CD4-positive, alpha-beta T cell (primary cell): ENCODE data around the gene MMP21. TPM values are rescaled to one million over a fixed set of nuclear protein-coding genes. Genes with fewer than 3 reads are reported as not detected.

ENCODE experiments used
- ATAC-seq: fragments of 200-7000 bp; cut with Tn5 transposase; one replicate; pipeline ENCODE4 v1.10.0; 2022; ENCODE audit warnings: mild to moderate bottlenecking; ENCODE audit not compliant: poor library complexity
- CTCF ChIA-PET: fragments of 350-600 bp; sonication (Branson Sonifier 250); formaldehyde crosslinking; loops from one replicate; lab custom pipeline; 2021; ENCODE audit warnings: antibody characterized with exemption, inconsistent platforms; lab: Charles Lee
- POLR2A ChIA-PET: fragments of 350-600 bp; sonication (Branson Sonifier 250); formaldehyde crosslinking; loops from one replicate; lab custom pipeline; 2021; ENCODE audit warnings: antibody characterized with exemption, inconsistent platforms; lab: Charles Lee
- DNase-seq, 14 experiments: peaks; one replicate each; pipeline ENCODE4 v3.0.0-alpha.2; 2013 to 2020; ENCODE audit warnings: mixed read lengths in 2 of 14
- H3K27ac ChIP-seq, 2 donors: one replicate each; pipeline versions ENCODE4 v1.5.1 to v1.7.0; 2013; ENCODE audit warnings: low read length in 2 of 2, low read depth in 1 of 2, mild to moderate bottlenecking in 1 of 2
- H3K27me3 ChIP-seq, 2 experiments: 1 replicate in 1 of 2; 2 replicates in 1 of 2; pipeline versions ENCODE4 v1.6.1 to v1.7.0; 2013; ENCODE audit warnings: low read length in 2 of 2, control low read depth in 1 of 2, mild to moderate bottlenecking in 1 of 2, moderate library complexity in 1 of 2; ENCODE audit not compliant: insufficient read depth in 2 of 2, control insufficient read depth in 1 of 2
- H3K36me3 ChIP-seq: one replicate; pipeline ENCODE4 v1.6.1; 2013; ENCODE audit warnings: low read length, control low read depth; ENCODE audit not compliant: insufficient read depth
- H3K4me1 ChIP-seq: one replicate; pipeline ENCODE4 v1.6.1; 2013; ENCODE audit warnings: low read length, control low read depth; ENCODE audit not compliant: insufficient read depth
- H3K4me3 ChIP-seq: one replicate; pipeline ENCODE4 v1.5.1; 2013; ENCODE audit warnings: mild to moderate bottlenecking, low read length, moderate library complexity
- H3K9me3 ChIP-seq, 2 experiments: 1 replicate in 1 of 2; 2 replicates in 1 of 2; pipeline versions ENCODE4 v1.6.1 to v1.7.0; 2013; ENCODE audit warnings: low read length in 2 of 2, mild to moderate bottlenecking in 2 of 2, control low read depth in 1 of 2, moderate library complexity in 1 of 2; ENCODE audit not compliant: control insufficient read depth in 1 of 2, insufficient read depth in 1 of 2
- H3K27ac Mint-ChIP-seq: one replicate; pipeline ENCODE4 v1.8.0; 2020; ENCODE audit warnings: mixed read lengths
- H3K27me3 Mint-ChIP-seq: one replicate; pipeline ENCODE4 v1.8.0; 2021; ENCODE audit warnings: mixed read lengths
- H3K36me3 Mint-ChIP-seq: one replicate; pipeline ENCODE4 v1.8.0; 2021; ENCODE audit warnings: low read depth, mixed read lengths
- H3K4me1 Mint-ChIP-seq: one replicate; pipeline ENCODE4 v1.8.0; 2021; ENCODE audit warnings: low read depth, mixed read lengths
- H3K4me3 Mint-ChIP-seq: one replicate; pipeline ENCODE4 v1.8.0; 2020; ENCODE audit warnings: mild to moderate bottlenecking, mixed read lengths
- H3K9me3 Mint-ChIP-seq: one replicate; pipeline ENCODE4 v1.8.0; 2020; ENCODE audit warnings: mixed read lengths
- CTCF ChIP-seq: fragments of 200-600 bp; IDR thresholded peaks from one replicate; pipeline ENCODE4 v1.8.0; 2022; ENCODE audit warnings: antibody characterized with exemption, mild to moderate bottlenecking
- intact Hi-C, 2 experiments: fragments of 100-400 bp; cut with DNase I in 1 of 2; cut with micrococcal nuclease in 1 of 2; formaldehyde crosslinking; loops; one replicate each; pipeline versions ENCODE4 v1.15.1 to v1.9.0; 2023 to 2025; cut with DNase I, micrococcal nuclease
- total RNA-seq, 174 experiments: library from RNA in 2 of 174; stranded (reverse) in 2 of 174; gene quantifications; one replicate each; pipeline ENCODE4 v1.2.3 and lab custom pipeline; 2021 to 2026

MMP21 gene
- total RNA-seq, 2 experiments from 2014 or later: 0.16 to 0.34 TPM

GRCh38 chr10:125756853-125757487 is 18.7 kb downstream of the MMP21 start:
- CTCF ChIA-PET: no interaction called here
- Histone ChIP-seq H3K27me3 (no peaks in the 10 kb centered on the region), H3K4me3 (no peak overlapping the region), H3K27ac (no peak overlapping the region), H3K4me1 (no peaks in the 10 kb centered on the region), H3K36me3 (peaks cover 92% of the 10 kb centered on the region), H3K9me3 (no peaks in the 10 kb centered on the region)
- no peaks in the 10 kb centered on the region for H3K9me3 Mint-ChIP-seq
- H3K27me3 Mint-ChIP-seq: no peaks in the 10 kb centered on the region
- ATAC-seq (no peak), DNase-seq (no peak)
- POLR2A ChIA-PET: no interaction called here
- no peak overlapping the region for H3K27ac Mint-ChIP-seq
- H3K4me3 Mint-ChIP-seq: no peak overlapping the region
- peaks cover 87% of the 10 kb centered on the region for H3K36me3 Mint-ChIP-seq
- intact Hi-C loops: no loop called here
- no peak for TF ChIP-seq CTCF
- peaks cover 7% of the 10 kb centered on the region for H3K4me1 Mint-ChIP-seq

- ChIA-PET CTCF (no interaction called here), POLR2A (no interaction called here)
- Mint-ChIP-seq H3K4me1 (peaks cover 7% of the 10 kb centered on the region), H3K36me3 (peaks cover 87% of the 10 kb centered on the region), H3K9me3 (no peaks in the 10 kb centered on the region), H3K27me3 (no peaks in the 10 kb centered on the region), H3K4me3 (no peak overlapping the region), H3K27ac (no peak overlapping the region)
- Histone ChIP-seq H3K27me3 (no peaks in the 10 kb centered on the region), H3K36me3 (peaks cover 92% of the 10 kb centered on the region), H3K4me1 (no peaks in the 10 kb centered on the region), H3K9me3 (no peaks in the 10 kb centered on the region), H3K27ac (no peak overlapping the region), H3K4me3 (no peak overlapping the region)
- intact Hi-C loops: no loop called here
- no peak for ATAC-seq
- no peak for TF ChIP-seq CTCF
- DNase-seq: no peak
These were observed 19.4 kb downstream of the MMP21 start for GRCh38 chr10:125756196-125756595.

GRCh38 chr10:125747417-125747816 is 28.2 kb downstream of the MMP21 start:
- Mint-ChIP-seq H3K27me3 (no peaks in the 10 kb centered on the region), H3K4me3 (no peak overlapping the region), H3K27ac (no peak overlapping the region), H3K9me3 (no peaks in the 10 kb centered on the region), H3K36me3 (peaks cover 100% of the 10 kb centered on the region), H3K4me1 (no peaks in the 10 kb centered on the region)
- no peaks in the 10 kb centered on the region for H3K9me3 ChIP-seq
- H3K4me1 ChIP-seq: no peaks in the 10 kb centered on the region
- no peak for TF ChIP-seq CTCF
- POLR2A ChIA-PET: interaction anchor here (0.7 kb wide), 1 partner anchor 82 kb away, joined by 3 read pairs; no protein-coding TSS in a partner anchor
- H3K36me3 ChIP-seq: peaks cover 86% of the 10 kb centered on the region
- H3K27ac ChIP-seq: no peak overlapping the region
- H3K27me3 ChIP-seq: no peaks in the 10 kb centered on the region
- intact Hi-C loops: no loop called here
- ATAC-seq (no peak), DNase-seq (no peak)
- H3K4me3 ChIP-seq: no peak overlapping the region
- CTCF ChIA-PET: no interaction called here
